Hepatocyte (in vitro differentiated cells): Measurements from ENCODE around the gene CAPN7.

Source experiments
- EZH2 ChIP-seq: fragments of 200-600 bp; sonication (generic); IDR thresholded peaks from 2 replicates; pipeline ENCODE4 v1.6.1; 2016; ENCODE audit warnings: antibody characterized with exemption, mild to moderate bottlenecking, borderline replicate concordance
- EZH2phosphoT487 ChIP-seq: fragments of 200-600 bp; sonication (generic); IDR thresholded peaks from one replicate; pipeline ENCODE4 v1.6.1; 2018; ENCODE audit warnings: antibody characterized with exemption, mild to moderate bottlenecking, low read depth, moderate library complexity; ENCODE audit not compliant: unreplicated experiment, severe bottlenecking
- TF ChIP-seq, protein P1 (sequence below): fragments of 200-600 bp; sonication (generic); IDR thresholded peaks from 2 replicates; pipeline ENCODE4 v1.5.1; 2016; ENCODE audit warnings: antibody characterized with exemption, mild to moderate bottlenecking; ENCODE audit not compliant: poor library complexity

GRCh38 chr3:15204005-15204404, 2.0 kb upstream of the CAPN7 start:
- TF ChIP-seq, protein P1, sequence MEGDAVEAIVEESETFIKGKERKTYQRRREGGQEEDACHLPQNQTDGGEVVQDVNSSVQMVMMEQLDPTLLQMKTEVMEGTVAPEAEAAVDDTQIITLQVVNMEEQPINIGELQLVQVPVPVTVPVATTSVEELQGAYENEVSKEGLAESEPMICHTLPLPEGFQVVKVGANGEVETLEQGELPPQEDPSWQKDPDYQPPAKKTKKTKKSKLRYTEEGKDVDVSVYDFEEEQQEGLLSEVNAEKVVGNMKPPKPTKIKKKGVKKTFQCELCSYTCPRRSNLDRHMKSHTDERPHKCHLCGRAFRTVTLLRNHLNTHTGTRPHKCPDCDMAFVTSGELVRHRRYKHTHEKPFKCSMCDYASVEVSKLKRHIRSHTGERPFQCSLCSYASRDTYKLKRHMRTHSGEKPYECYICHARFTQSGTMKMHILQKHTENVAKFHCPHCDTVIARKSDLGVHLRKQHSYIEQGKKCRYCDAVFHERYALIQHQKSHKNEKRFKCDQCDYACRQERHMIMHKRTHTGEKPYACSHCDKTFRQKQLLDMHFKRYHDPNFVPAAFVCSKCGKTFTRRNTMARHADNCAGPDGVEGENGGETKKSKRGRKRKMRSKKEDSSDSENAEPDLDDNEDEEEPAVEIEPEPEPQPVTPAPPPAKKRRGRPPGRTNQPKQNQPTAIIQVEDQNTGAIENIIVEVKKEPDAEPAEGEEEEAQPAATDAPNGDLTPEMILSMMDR: no peak
- TF ChIP-seq EZH2phosphoT487 (no peak), EZH2 (no peak)
